Measurements from ENCODE around the gene DPP6.

DNA sequence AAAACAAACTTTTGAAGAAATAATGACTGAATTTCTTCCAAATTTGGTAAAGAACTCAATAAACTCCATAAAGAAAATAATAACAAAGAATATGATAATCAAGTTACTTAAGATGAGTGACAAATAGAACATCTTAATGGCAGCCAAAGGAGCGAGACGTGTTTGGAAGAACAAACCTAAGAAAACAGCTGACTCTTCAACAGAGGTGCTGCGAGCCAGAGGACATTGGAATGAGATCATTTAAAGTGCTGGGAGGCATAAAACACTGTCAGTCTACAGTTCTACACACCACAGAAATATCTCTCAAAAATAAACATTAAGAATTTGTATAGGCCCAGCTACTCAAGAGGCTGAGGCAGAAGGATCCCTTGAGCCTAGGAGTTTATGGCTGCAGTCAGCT is 507.3 kb downstream of the DPP6 start:
- TF ChIP-seq EGR1 (IDR thresholded peaks at IDR 0.05) = no peak
- no peak for TF ChIP-seq TAF1 (IDR thresholded peaks at IDR 0.05; ENCODE audit: low read depth)
- no peak for TF ChIP-seq RAD21 (IDR thresholded peaks at IDR 0.05; ENCODE audit: low read depth)
- no peak for TF ChIP-seq TCF12 (IDR thresholded peaks at IDR 0.05; ENCODE audit: low read depth)

Measured in Ishikawa (cell line).